ENCODE results near the gene NT5DC3.

DNA sequence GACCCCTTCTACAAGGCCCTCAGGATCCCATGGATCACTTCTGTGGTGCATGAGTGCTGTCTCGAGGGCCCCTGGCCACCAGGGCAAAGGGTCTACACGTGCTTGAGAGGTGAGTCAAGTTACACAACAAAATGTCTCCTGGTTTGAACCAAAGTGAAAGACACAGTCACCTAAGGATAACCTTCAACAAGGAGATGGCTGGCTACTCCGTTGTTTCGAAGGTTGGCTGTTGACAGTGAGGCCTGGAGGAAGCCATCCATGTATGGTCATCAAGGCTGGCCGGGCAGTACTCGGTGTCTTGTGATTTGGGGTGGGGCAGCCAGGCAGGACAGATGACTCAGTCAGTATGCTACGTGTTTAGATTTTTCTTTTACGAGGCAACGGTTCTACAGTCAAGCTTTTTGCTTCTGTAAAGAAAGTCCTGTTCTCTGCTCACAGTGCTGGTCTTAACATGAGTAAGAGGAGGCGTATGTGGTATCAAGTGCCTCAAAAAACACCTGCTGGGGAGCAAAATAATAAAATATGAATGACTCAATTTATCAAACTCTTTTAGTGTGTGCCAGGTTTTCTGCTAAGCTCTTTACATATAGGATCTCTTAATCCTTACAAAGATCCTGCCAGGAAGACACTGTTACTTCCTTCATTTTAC, 18.0 kb upstream of the NT5DC3 start:
- TF ChIP-seq CTCF (IDR thresholded peaks at IDR 0.05) (no peak), POLR2A (IDR thresholded peaks at IDR 0.05) (no peak)
